ENCODE data around the gene FBXL17. TPM values are rescaled to one million over a fixed set of nuclear protein-coding genes. Genes with fewer than 3 reads are reported as not detected.

Gene FBXL17
- total RNA-seq, 1 donor from 2014 or later, result 15.9 TPM

DNA sequence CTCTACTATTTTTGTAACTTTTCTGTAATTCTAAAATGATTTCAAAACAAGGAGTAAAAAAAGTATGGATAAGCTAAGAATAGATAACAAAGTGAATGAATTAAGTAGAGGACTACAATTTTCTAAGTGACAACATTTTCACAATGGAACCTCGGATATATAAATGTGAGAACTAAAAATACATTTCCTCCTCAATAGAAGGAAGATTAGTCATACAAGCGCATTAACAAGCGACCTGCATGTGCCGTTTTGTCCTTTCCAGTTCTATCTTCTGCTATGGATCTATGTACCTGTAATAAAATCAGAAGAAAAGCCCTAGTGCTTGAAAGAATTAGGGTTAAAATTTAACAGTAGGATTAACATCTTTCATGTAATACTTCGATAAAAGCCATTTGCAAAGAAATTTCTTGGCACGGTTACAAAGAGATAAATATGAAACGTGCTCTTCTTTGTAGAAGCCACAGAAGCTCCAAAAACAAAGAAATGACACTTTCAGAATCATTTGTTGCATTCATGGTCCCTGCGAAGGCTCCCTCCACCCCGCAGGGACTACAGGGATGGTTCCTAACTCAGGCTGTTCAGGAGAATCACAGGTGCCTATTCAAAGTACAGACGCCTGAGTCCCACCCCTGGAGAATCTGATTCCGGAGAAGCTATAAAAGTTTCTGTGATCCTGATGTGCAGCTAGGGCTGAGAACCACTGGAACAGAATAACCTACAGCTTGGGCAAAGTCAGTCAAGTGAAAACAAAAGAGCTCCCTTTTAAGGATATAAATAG is 494.5 kb downstream of the FBXL17 start:
- H3K4me3 Mint-ChIP-seq (ENCODE audit: low read depth), result no peak overlapping the region

DNA sequence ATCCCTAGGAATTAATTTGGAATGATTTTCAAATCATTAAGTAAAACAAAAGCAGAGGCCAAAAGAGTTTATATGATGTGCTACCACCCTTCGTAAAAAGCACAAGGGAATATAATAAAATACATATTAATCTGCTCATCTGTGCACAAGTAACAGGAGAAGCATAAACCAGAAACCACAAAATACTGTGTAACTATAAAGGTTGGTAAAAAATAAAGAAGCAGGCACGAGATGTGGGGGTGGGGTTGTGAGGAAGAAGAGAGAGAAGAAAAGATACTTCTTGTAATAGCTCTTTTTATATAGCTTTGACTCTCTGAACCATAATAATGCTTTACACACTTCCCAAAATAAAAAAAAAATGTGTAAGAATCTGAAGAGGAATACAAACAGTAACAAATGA is 496.3 kb downstream of the FBXL17 start:
- Mint-ChIP-seq H3K27me3 (no peaks in the 10 kb centered on the region), H3K9me3 (ENCODE audit: low read depth) (no peaks in the 10 kb centered on the region), H3K4me1 (ENCODE audit: low read depth) (peaks cover 8% of the 10 kb centered on the region), H3K4me3 (ENCODE audit: low read depth) (no peak overlapping the region), H3K36me3 (ENCODE audit: insufficient read depth) (no peaks in the 10 kb centered on the region), H3K27ac (peak overlapping the region; percentile 12)
- TF ChIP-seq, protein P1, sequence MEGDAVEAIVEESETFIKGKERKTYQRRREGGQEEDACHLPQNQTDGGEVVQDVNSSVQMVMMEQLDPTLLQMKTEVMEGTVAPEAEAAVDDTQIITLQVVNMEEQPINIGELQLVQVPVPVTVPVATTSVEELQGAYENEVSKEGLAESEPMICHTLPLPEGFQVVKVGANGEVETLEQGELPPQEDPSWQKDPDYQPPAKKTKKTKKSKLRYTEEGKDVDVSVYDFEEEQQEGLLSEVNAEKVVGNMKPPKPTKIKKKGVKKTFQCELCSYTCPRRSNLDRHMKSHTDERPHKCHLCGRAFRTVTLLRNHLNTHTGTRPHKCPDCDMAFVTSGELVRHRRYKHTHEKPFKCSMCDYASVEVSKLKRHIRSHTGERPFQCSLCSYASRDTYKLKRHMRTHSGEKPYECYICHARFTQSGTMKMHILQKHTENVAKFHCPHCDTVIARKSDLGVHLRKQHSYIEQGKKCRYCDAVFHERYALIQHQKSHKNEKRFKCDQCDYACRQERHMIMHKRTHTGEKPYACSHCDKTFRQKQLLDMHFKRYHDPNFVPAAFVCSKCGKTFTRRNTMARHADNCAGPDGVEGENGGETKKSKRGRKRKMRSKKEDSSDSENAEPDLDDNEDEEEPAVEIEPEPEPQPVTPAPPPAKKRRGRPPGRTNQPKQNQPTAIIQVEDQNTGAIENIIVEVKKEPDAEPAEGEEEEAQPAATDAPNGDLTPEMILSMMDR (IDR thresholded peaks at IDR 0.05; ENCODE audit: unreplicated experiment), result no peak
- DNase-seq (ENCODE audit: low spot score, unreplicated experiment), result no peak

More for the DNA sequence above, 494.5 kb downstream of the FBXL17 start:
- TF ChIP-seq, protein P1 (IDR thresholded peaks at IDR 0.05; ENCODE audit: unreplicated experiment), result no peak
- DNase-seq (ENCODE audit: low spot score, unreplicated experiment), result no peak
- Mint-ChIP-seq H3K36me3 (ENCODE audit: insufficient read depth) (no peaks in the 10 kb centered on the region), H3K9me3 (ENCODE audit: low read depth) (no peaks in the 10 kb centered on the region), H3K4me1 (ENCODE audit: low read depth) (peaks cover 8% of the 10 kb centered on the region), H3K27ac (no peak overlapping the region), H3K27me3 (no peaks in the 10 kb centered on the region)

DNA sequence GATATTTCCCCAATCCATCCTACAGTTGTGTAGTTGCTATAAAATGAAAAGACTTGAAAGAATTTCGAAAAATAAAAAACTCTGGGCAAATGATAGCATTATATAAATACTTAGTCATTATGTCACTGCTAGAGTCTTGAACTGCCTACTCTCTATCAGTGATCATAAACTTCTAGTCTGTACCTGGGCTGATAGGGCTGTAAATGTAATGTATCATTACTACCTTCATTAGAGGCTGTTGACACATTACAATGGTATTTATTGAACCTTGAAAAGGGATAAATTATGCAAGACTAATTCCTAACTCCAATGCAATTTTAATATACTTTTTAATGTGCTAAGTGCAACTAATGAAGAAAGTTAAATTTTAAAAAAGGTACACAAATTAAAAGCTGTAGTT is 497.0 kb downstream of the FBXL17 start:
- TF ChIP-seq, protein P1 (IDR thresholded peaks at IDR 0.05; ENCODE audit: unreplicated experiment), result no peak
- H3K4me3 Mint-ChIP-seq (ENCODE audit: low read depth), result no peak overlapping the region
- DNase-seq (ENCODE audit: low spot score, unreplicated experiment), result no peak
- peaks cover 8% of the 10 kb centered on the region for H3K4me1 Mint-ChIP-seq (ENCODE audit: low read depth)
- no peaks in the 10 kb centered on the region for H3K27me3 Mint-ChIP-seq
- no peak overlapping the region for H3K27ac Mint-ChIP-seq
- H3K9me3 Mint-ChIP-seq (ENCODE audit: low read depth), result no peaks in the 10 kb centered on the region
- H3K36me3 Mint-ChIP-seq (ENCODE audit: insufficient read depth), result no peaks in the 10 kb centered on the region

DNA sequence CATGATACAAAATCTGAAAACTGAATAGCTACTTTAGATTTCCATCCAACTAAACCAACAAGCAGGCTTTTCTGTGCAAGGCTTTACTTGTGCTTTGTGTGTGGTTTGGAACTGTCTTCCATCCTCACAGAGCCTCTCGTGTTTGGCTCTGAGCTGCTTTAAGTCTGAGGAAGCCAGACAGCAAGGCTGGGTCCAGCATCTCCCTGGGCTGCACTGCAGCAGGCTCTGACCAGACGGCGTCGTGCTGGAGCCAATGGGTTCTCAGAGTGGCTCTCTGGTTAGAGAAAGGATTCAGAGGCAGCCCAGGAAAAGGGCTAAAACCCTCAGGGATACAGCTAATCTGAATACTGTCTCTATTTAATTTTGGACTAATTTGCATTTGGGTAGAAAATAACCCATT is 503.2 kb downstream of the FBXL17 start:
- Mint-ChIP-seq H3K27ac (no peak overlapping the region), H3K27me3 (no peaks in the 10 kb centered on the region), H3K4me1 (ENCODE audit: low read depth) (peaks cover 14% of the 10 kb centered on the region), H3K9me3 (ENCODE audit: low read depth) (no peaks in the 10 kb centered on the region), H3K4me3 (ENCODE audit: low read depth) (no peak overlapping the region), H3K36me3 (ENCODE audit: insufficient read depth) (no peaks in the 10 kb centered on the region)
- no peak for DNase-seq (ENCODE audit: low spot score, unreplicated experiment)
- TF ChIP-seq, protein P1 (IDR thresholded peaks at IDR 0.05; ENCODE audit: unreplicated experiment), result no peak

DNA sequence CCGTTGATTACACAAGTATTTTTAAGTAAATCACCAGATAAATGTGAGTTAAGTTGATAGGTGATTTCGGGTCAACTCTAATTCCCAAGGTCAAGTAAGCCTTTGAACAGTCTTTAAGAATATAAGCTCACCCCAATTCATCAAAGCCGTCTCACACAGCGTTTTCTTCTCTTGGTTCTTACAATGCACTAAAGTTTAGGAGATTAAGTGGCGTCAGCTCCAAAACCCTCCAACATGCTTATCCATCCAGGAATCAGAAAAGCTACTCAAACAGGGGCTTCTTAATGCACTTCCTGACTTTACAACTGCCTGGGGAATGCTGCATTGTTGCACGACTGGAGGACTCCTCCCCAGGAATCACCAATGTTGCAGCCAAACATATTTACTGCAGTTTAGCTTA is 505.0 kb downstream of the FBXL17 start:
- peaks cover 7% of the 10 kb centered on the region for H3K4me1 Mint-ChIP-seq (ENCODE audit: low read depth)
- H3K36me3 Mint-ChIP-seq (ENCODE audit: insufficient read depth), result no peaks in the 10 kb centered on the region
- no peak overlapping the region for H3K27ac Mint-ChIP-seq
- H3K27me3 Mint-ChIP-seq, result no peaks in the 10 kb centered on the region
- TF ChIP-seq, protein P1 (IDR thresholded peaks at IDR 0.05; ENCODE audit: unreplicated experiment), result no peak
- H3K9me3 Mint-ChIP-seq (ENCODE audit: low read depth), result no peaks in the 10 kb centered on the region
- no peak for DNase-seq (ENCODE audit: low spot score, unreplicated experiment)
- no peak overlapping the region for H3K4me3 Mint-ChIP-seq (ENCODE audit: low read depth)
